GM06990 (cell line): ENCODE measurements around the gene MPZL3.

Source experiments
- DNase-seq: peaks from one replicate; pipeline ENCODE4 v3.0.0-alpha.2; 2011; ENCODE audit not compliant: insufficient read length; ENCODE audit errors: extremely low read depth
- H3K27me3 ChIP-seq: replicated peaks from 2 replicates; pipeline ENCODE4 v1.6.0; 2011; ENCODE audit warnings: low read length; ENCODE audit not compliant: control insufficient read depth, insufficient read depth
- H3K36me3 ChIP-seq: 2 replicates; pipeline ENCODE4 v1.5.1; 2011; ENCODE audit warnings: low read length; ENCODE audit not compliant: control insufficient read depth, insufficient read depth
- H3K4me3 ChIP-seq: replicated peaks from 2 replicates; pipeline ENCODE4 v1.5.1; 2011; ENCODE audit warnings: low read depth, mild to moderate bottlenecking, control low read depth, low read length
- CTCF ChIP-seq: IDR thresholded peaks from 2 replicates; pipeline ENCODE4 v1.5.1; 2011; ENCODE audit warnings: low read length, control low read depth, mild to moderate bottlenecking, inconsistent platforms; ENCODE audit not compliant: insufficient read depth, poor library complexity, severe bottlenecking

The MPZL3 gene

GRCh38 chr11:118224511-118225188 is 27.5 kb downstream of the MPZL3 start, which contains the start of gene JAML:
JAML (minus strand) TSS chr11:118225011; CDS start chr11:118214866, 10,145 bp downstream.
- no peaks in the 10 kb centered on the region; the same call in 1 of the 2 replicates for H3K27me3 ChIP-seq
- no peak for DNase-seq
- no peaks in the 10 kb centered on the region for H3K36me3 ChIP-seq
- TF ChIP-seq CTCF: no peak
- H3K4me3 ChIP-seq: no peak within 1 kb of the TSS

DNA sequence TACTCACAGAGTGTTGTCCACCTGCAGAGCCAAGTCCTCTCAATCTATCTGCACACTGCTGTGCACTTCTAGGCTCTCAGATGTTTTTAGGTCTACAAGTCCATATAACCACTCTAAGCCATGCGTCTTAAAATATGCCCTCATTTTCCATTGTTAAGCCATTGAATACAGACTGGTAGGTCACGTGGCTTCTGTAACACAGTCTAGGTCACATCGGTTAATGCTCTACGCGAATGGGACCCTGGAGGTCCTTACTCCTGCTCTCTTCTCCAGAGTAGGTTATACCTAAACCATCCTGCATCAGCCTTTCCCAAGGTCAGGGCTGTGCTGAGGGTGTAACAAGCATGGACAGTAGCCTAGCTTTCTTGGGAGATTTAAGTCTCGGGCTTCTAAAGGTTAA is 28.2 kb downstream of the MPZL3 start:
- no peak for TF ChIP-seq CTCF
- no peak for DNase-seq
- Histone ChIP-seq H3K36me3 (no peaks in the 10 kb centered on the region), H3K27me3 (no peaks in the 10 kb centered on the region; the same call in 1 of the 2 replicates), H3K4me3 (no peak overlapping the region)

DNA sequence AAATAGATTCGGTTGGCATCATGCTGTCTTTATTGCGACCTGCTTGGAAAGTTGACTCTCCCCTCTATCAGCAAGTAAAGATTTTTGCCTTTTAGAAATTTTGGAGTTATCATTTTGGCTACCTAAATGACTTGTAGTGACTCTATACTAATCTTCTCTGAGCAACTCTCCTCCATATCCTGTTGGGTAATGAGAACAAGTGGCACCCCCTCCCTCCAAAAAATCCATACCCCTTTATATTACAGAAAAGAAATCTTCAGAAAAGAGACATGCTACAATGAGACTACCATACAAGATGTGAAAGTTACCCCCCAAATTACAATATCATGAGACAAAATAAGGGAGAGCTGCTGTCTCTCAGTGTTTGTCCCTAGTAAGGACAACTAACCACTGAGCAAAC is 28.6 kb downstream of the MPZL3 start:
- H3K27me3 ChIP-seq: no peaks in the 10 kb centered on the region; the same call in 1 of the 2 replicates
- H3K36me3 ChIP-seq: no peaks in the 10 kb centered on the region
- no peak for DNase-seq

GRCh38 chr11:118222437-118222836 is 29.7 kb downstream of the MPZL3 start:
- H3K4me3 ChIP-seq: no peak overlapping the region
- H3K36me3 ChIP-seq: no peaks in the 10 kb centered on the region
- DNase-seq: no peak
- TF ChIP-seq CTCF: no peak
- H3K27me3 ChIP-seq: no peaks in the 10 kb centered on the region; the same call in 1 of the 2 replicates

More for the DNA sequence above, 28.6 kb downstream of the MPZL3 start:
- no peak overlapping the region for H3K4me3 ChIP-seq
- TF ChIP-seq CTCF: no peak

DNA sequence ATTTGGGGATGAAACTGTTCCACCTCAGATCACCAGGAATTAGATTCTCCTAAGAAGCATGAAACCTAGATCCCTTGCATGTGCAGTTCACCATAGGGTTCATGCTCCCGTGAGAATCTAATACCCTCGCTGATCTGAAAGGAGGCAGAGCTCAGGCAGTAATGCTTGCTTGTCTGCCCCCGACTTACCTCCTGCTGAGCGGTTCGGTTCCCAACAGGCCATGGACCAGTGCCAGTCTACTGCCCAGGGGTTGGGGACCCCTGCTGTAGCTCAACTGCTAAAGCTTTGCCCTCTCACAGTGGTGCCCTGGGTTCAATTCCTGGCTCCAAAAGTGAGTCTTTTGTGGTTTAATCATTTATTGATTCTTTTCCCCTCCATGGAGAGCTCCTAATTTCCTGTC is 30.7 kb downstream of the MPZL3 start:
- no peak overlapping the region for H3K4me3 ChIP-seq
- no peaks in the 10 kb centered on the region; the same call in 1 of the 2 replicates for H3K27me3 ChIP-seq

More for the DNA sequence above, 30.7 kb downstream of the MPZL3 start:
- no peak for DNase-seq
- TF ChIP-seq CTCF: no peak
- H3K36me3 ChIP-seq: no peaks in the 10 kb centered on the region
